ENCODE data around the gene DOCK8.
A peak's percentile ranks its signal among the peaks of the same experiment; 100 is the strongest.

Gene DOCK8

DNA sequence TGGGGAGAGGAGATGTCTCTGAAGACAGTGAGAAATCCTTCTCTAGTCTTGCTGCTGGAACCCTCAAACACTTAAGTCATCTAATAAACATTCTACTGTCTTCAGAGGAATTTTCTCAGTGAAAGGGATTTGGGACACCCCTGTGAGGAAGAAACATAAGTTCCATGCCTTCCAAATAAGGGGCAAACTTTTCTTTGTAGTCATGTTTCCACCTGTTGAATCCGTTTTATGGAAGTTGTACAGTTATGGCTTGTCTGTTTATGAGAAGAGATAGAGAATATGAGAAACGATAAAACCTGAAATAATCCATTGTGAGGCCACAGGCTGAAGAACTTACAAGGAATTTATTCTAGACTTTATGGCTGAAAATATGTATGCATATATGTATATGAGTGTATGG is 49.6 kb downstream of the DOCK8 start:
- DNase-seq (ENCODE audit: extremely low spot score, insufficient read length, low read depth), result no peak
- FAIRE-seq, result no peak

DNA sequence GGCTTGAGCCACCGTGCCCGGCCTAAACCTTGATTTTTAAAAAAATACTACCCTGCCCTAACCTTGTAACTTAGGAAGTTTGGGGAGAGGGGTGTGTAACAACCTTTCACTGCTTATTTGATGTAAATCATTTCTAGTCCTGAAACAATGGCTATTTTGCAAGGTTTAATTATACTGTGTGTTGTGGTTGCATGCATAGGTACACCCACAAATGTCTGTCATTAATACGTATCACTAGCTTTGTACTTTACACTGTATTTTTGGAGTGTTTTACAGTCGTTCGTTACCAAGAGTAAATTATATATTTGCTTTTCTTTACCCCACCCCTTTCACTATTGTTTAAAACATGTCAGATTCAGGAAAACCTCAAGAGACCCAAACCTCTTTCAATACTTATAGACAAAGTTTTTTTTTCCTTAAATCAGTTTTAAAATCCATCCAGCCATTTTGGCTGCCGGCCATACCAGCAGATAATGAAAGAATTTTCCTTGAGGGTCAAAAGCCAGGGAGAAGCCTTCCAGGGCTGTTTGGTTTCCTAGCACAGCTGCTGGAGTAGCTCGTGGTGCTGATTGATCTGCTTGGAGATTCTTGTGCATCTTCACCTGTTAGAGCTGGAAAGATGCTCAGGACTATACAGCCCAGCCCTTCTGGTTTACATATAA is 50.7 kb downstream of the DOCK8 start:
- DNase-seq (ENCODE audit: extremely low spot score, insufficient read length, low read depth) (no peak), FAIRE-seq (no peak)

DNA sequence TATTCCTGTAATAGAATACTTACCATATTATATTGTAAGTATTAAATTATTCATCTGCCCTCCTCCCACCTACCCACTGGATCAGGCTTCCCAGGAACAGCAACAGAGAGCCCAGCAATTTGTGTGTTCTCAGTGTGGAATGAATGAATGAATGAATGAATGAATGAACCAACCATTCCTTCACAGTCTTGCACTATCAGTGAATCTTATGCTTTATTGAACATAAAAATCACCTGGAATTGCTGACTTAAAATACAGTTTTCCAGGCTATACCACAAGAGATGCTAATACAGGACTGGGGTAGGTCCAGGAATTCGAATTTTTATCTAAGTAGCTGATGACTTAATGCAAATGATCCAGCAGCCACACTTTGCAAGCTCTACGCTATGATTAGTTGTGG is 51.6 kb downstream of the DOCK8 start:
- FAIRE-seq (no peak), DNase-seq (ENCODE audit: extremely low spot score, insufficient read length, low read depth) (no peak)

DNA sequence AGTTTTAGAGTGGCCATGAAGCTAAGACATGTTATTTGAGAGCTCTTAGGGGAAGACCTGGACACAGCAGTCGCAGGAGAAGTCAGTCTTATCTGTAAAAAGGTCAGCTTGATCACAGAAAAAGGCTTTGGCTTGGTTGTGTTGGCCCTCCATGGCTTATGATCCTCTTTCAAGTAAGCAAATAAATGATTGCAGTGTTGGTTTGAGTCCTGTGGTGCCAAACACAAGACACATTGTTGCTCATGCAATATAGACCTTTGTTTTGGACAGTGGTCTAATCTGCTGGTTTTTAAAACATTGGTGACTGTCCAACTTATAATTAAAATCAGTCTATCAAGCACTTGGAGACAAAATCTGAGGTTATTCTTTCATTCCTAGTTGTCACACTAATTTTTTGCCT is 54.0 kb downstream of the DOCK8 start:
- no peak for DNase-seq (ENCODE audit: extremely low spot score, insufficient read length, low read depth)
- FAIRE-seq, result no peak

DNA sequence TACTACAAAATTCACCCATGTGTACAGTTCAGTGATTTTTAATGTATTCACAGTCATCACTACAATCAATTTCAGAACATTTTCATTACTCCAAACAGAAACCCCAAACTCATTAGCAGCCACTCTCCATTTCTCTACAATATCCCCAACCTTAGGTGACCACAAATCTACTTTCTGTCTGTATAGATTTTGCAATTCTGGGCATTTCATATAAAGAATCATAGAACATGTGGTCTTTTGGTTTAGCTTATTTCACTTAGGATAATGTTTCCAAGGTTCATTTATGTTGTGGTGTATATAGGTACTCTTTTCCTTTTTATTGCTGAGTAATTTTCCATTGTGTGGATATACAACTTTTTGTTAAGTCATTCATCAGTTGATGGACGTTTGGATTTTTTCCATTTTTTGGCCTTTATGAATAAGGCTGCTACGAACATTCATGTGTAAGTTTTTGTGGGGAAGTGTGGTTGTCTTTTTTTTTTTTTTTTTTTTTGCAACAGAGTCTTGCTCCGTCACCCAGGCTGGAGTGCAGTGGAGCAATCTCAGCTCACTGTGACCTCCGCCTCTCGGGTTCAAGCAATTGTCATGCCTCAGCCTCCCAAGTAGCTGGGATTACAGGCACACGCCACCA is 54.5 kb downstream of the DOCK8 start:
- FAIRE-seq, result no peak
- no peak for DNase-seq (ENCODE audit: extremely low spot score, insufficient read length, low read depth)

DNA sequence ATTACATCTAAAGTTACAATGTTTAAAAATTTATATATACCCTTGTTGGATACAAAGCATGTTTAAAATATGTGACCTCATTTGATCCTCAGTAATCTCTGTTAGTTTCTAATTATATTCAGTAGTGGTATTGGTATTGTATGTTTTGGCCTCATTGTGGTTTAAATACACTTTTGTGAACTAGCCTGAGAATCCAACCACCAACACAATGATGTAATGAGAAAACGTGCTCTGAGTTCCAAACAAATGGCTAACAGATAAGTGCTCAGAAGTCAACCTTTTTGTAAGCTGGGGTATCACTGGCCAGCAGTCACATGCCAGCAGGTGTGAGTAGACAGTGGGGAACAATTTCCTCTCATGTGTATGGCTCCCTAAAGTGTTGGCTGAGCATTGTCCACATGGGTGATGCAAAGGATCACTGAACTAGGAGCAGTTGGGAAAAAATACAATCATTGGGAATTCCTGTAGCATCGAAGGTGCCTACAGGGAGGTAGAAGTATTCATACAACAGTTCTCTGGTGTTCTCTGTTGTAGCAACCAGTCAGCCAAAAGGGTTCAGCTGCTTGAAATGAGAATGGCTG is 56.1 kb downstream of the DOCK8 start:
- no peak for FAIRE-seq
- DNase-seq (ENCODE audit: extremely low spot score, insufficient read length, low read depth), result no peak

DNA sequence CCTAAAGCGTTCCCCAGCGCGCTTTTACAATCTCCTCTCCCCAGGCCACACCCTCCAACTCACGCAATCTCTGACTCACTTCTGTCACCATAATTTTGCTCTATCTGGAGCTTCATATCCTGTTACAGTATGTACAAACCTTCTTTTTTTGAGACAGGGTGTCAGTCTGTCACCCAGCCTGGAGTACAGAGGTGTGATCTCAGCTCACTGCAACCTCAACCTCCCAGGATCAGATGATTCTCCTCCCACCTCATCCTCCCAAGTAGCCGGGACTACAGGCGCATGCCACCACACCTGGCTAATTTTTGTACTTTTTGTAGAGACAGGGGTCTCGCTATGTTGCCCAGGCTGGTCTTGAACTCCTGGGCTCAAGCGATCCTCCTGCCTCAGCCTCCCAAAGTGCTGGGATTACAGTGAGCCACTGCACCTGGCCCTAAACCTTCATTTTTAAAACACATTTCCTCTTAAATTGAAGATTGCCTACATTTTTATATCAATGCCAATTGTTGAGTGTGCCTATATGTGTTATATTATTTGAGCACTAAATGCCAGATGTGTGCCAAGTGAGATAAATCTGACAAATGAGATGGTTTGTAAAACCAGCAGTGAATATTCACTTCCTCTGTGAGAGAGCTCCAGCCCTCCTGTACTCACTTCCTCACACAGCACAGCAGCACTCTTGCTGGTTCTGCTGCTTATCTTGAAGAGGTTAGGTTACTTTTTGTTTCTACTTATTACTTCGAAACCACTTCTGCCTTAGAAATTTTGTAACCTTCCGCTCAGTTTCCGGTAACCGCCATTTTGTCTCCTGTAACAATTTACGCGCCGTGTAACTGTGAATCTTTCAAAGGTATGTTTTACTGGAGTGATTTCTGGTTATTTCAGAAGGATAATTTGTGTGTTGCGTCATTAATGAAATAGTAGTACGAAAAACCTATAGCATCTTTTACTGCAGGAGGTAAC is 57.9 kb downstream of the DOCK8 start:
- DNase-seq (ENCODE audit: extremely low spot score, insufficient read length, low read depth) (peak; percentile 42), FAIRE-seq (peak; percentile 98)

DNA sequence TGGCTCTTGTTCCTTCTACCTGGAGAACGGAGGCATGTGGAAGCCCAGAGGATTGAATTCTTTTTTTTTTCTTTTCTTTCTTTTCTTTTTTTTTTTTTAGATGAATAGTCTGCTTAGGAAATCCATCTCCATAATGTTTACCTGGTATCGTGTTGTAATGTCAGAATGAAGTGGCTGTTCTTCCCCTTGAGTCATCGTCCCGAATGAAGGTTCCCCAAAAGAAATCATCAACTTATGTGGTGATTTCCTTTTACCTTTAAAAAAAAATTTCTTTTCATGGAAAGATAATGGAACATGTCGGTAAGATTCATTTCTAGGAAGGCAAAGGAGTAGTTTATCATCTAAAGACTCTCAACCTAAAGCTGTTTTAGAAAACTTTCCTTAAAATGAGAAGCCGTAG is 59.7 kb downstream of the DOCK8 start:
- DNase-seq (ENCODE audit: extremely low spot score, insufficient read length, low read depth), result no peak

DNA sequence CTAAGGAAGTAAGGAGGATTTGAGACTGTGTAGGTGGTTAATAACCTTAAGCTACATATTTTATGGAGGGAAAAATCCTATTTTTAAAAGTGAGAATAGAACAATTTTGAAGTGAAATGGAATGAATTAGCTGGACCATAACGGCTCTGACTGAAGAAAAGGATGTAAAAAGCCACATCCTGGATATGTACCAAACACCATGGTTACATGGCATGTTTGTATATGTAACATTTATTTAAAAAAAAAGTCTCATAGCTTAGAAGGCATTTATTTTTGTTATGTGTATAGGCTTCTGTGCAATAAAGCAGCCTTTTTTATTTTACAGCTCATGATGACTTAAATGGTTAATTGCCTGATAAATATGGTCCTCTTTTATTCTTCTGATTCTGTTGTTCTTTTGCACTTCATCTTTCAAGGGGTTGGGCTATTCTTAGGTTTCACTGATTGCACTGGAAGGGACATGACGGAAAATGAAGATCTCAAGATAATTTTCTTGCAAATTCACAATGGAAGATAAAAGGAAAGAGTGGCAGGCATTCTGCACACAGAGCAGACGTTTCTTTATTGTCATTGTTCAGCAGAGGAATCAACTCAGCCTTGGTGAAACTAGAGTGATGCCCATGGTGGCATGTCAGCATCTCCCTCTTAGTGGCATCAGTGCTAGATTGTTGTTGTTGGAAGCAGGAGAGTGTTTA is 63.1 kb downstream of the DOCK8 start:
- FAIRE-seq, result peak; percentile 60
- DNase-seq (ENCODE audit: extremely low spot score, insufficient read length, low read depth), result no peak

More for the DNA sequence above, 59.7 kb downstream of the DOCK8 start:
- peak; percentile 57 for FAIRE-seq

DNA sequence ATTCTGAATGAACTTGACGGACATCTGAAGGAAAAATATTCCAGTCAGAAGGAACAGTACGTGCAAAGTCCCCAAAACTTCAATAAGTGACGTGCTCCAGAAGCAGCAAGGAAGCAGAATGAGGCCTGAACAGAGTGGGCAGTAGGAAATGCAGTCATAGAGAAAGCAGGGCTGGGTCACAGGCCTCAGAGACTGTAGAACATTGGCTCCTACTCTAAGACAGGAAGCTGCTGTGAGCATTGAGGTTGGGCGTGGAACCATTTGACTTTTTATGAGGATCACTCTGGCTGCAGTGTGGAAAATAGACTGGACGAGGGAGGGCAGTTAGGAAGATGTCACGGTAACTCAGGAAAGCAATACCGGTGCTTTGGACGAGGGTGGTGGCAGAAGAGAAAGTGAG is 64.0 kb downstream of the DOCK8 start:
- DNase-seq (ENCODE audit: extremely low spot score, insufficient read length, low read depth), result no peak
- FAIRE-seq, result peak; percentile 63

DNA sequence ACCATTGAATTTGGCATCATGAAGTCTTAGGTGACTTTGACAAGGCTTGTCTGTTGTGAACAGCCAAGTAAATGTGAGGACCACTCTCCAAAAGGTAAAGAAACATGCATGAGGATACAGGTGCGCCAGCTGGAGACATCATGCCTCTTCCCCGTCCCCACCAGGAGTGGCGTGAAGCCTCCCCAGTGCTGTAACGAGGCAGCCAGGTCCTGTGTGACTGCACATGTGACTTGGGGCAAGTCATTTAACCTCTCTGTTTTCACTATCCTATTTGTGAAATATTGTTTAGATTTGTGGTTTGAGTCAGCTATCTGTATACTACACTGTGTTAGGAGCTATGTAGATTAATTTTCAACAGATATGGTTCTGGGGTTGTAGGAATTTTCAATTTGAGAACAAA is 65.0 kb downstream of the DOCK8 start:
- DNase-seq (ENCODE audit: extremely low spot score, insufficient read length, low read depth) (no peak), FAIRE-seq (no peak)

DNA sequence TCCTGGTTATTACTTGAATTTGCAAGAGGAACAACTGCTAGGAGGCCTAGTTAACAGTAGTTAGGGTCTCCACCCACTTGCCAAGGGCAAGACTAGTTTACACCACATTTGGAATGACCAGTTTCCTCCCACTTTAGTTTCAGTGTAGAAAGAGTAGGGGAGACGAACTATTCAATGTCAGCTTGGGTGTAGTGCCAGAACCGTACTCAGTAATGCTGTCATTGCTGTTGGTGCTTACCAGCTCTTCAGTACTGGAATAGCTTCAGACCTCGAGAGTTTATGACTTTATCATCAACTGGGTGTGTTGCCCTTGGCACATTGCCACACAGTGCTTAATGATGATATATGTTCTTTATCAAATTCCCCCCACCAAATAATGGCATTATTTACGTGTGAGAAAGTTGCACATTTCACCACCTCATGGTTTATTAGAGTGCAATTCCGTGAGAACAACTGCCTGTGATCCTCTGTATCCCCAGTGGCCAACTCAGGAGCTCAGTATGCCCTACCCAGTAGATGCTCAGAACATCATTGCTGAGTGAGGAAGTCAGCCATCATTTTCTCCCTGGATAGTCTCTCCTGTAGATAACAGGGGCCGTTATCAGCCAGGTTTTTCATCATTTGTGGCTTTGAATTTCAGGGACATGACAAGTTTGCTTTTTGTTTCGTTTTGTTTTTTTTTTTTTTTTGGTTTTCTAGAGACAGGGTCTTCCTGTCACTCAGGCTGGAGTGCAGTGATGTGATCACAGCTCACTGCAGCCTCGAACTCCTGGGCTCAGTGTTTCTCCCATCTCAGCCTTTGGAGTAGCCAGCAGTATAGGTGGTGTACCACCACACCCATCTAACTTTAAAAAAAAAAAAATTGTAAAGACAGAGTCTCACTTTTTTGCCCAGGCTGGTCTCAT is 67.3 kb downstream of the DOCK8 start:
- FAIRE-seq, result peak; percentile 5
- DNase-seq (ENCODE audit: extremely low spot score, insufficient read length, low read depth), result no peak

DNA sequence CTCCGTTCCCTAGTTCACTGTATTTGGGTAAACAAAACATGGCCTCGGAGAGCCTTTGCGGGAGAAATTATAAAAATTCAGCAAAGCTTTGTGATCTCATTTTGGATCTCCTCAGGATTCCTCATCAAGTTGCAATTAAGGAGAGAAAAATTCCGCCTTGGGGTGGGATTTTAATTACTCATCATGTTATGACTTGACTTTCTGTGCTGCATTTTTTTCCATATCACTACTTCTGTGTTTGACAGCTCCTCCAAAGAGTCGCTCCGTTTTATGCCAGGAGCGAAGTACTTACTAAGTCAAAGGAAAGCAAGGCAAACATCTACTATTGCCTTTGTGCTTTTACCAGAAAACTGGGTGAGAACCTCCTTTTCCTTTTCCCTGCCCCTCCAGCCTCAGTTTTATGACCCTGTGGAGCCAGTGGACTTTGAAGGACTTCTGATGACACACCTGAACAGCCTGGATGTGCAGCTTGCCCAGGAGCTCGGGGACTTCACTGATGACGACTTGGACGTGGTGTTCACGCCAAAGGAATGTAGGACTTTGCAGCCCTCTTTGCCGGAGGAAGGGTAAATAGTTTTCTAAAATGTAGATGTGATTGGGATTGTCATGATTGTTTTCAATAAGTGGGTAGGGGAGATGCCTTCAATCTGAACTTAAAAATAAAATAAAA is 71.5 kb downstream of the DOCK8 start:
- DNase-seq (ENCODE audit: extremely low spot score, insufficient read length, low read depth), result no peak
- no peak for FAIRE-seq

DNA sequence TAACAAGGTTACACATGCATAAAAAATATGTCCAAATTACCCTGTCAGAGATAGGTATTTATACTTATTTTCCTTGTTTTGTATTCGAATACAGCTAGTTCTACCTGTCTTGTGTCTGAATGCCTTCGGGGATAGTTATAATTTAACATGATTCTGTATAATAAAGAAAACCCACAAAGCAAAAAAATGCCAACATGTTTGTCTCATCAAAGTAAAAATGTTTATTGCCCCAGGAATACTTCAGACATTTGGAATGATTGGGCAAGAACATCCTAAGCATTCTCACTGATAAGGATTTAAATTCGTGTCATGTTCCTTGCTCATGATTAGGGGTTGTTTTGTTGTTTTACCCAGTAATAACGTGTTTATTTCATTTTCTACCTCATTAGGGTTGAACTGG is 74.5 kb downstream of the DOCK8 start:
- no peak for FAIRE-seq
- DNase-seq (ENCODE audit: extremely low spot score, insufficient read length, low read depth), result no peak

DNA sequence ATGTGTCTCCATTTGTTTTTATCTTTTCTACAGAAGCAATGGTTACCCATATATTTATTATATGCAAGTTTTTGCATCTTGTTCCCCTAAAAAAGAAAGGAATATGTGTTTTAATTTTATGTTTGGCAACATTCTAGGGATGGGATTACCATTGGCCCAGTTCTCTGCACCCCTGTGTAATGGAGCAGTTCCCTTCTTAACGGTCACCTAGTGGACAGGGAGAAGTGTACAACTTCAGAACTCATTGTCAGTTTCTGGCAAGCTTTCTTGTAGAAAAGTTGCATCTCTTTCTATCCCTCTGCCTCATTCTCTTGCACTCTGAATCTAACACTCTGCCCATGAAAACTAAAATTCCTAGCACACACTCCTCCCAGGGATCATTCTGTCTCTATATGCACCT is 78.2 kb downstream of the DOCK8 start:
- FAIRE-seq, result no peak

DNA sequence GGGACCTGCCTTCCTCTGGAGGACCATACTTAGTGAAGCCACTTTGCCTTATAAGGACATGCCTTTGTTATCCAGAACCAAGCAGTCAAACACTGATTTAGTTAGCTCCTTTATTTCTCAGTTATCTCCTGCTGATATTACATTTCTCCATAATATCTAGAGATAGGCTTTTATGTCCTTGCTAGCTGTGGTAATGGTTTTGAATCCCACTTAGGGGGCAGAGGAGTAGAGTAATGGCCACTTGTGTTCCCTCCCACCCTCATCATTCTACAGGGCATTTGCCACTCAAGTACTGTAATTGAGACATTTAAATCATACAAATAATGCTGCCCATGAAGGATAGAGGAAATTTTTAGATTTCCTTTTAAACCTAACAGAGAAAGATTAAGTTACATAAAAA is 80.9 kb downstream of the DOCK8 start:
- FAIRE-seq, result no peak

More for the DNA sequence above, 78.2 kb downstream of the DOCK8 start:
- no peak for DNase-seq (ENCODE audit: extremely low spot score, insufficient read length, low read depth)

DNA sequence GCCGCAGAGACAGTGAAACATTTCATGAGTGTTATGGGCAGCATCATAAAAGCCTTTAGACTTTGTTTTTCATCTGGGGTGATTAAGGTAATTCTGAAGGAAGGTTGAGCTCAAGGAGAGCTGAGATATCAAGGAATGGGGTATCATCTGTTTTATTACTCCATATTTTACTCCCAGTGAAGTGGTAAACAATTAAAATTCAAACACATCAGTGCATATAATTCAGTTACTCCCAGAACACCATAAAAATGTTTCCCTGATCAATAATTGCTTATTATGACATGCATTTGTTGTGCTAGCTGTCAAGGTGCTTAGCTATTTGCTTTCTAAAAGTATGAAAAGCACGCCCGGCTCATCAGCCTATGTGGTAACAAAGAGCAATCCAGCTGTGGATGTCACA is 81.7 kb downstream of the DOCK8 start:
- DNase-seq (ENCODE audit: extremely low spot score, insufficient read length, low read depth) (no peak), FAIRE-seq (no peak)

More for the DNA sequence above, 80.9 kb downstream of the DOCK8 start:
- no peak for DNase-seq (ENCODE audit: extremely low spot score, insufficient read length, low read depth)
